HEK293 (cell line): ENCODE results near the gene ZNF831.

ENCODE experiments used
- CTCF ChIA-PET: fragments of 350-600 bp; formaldehyde crosslinking; extraction: SDS; loops from one replicate; lab custom pipeline; 2021; ENCODE audit warnings: antibody characterized with exemption; lab: Yijun Ruan, JAX
- POLR2A ChIA-PET: fragments of 300-600 bp; formaldehyde crosslinking; extraction: SDS; loops from one replicate; lab custom pipeline; 2020; ENCODE audit warnings: antibody characterized with exemption, inconsistent platforms; lab: Yijun Ruan, JAX
- H3K27ac ChIP-seq: fragments of 200-500 bp; sonication (Bioruptor generic); 2 replicates; pipeline ENCODE4 v1.5.1; 2014; ENCODE audit warnings: low read depth, low read length, control low read depth, inconsistent platforms; ENCODE audit errors: extremely low read depth
- H3K36me3 ChIP-seq, 2 experiments: fragments of 200-500 bp in 1 of 2; sonication (Bioruptor generic) in 1 of 2; 1 replicate in 1 of 2; 2 replicates in 1 of 2; pipeline ENCODE4 v1.5.1; 2014 to 2017; ENCODE audit warnings: inconsistent platforms in 2 of 2, low read length in 2 of 2; ENCODE audit not compliant: control insufficient read depth in 2 of 2, insufficient read depth in 1 of 2
- H3K4me1 ChIP-seq: fragments of 200-500 bp; sonication (Bioruptor generic); 2 replicates; pipeline ENCODE4 v1.5.1; 2014; ENCODE audit warnings: mild to moderate bottlenecking, low read length, inconsistent platforms; ENCODE audit not compliant: control insufficient read depth, insufficient read depth
- H3K4me3 ChIP-seq: 2 replicates; pipeline ENCODE4 v1.5.1; 2011; ENCODE audit warnings: low read depth, mild to moderate bottlenecking, control low read depth, low read length, moderate library complexity
- H3K9me3 ChIP-seq: fragments of 200-500 bp; sonication (Bioruptor generic); 2 replicates; pipeline ENCODE4 v1.5.1; 2014; ENCODE audit warnings: low read depth, low read length, inconsistent platforms; ENCODE audit not compliant: control insufficient read depth, insufficient read depth
- GLI4 ChIP-seq: fragments of 450-650 bp; formaldehyde crosslinking; IDR thresholded peaks from 2 replicates; pipeline ENCODE4 v1.5.1; 2016; ENCODE audit warnings: missing biosample characterization, missing genetic modification characterization
- GLIS2 ChIP-seq: fragments of 450-650 bp; formaldehyde crosslinking; IDR thresholded peaks from 2 replicates; pipeline ENCODE4 v1.5.1; 2016; ENCODE audit warnings: missing biosample characterization, missing genetic modification characterization
- HOXC10 ChIP-seq: sonication (generic); formaldehyde crosslinking; IDR thresholded peaks from 2 replicates; pipeline ENCODE4 v1.8.1; 2023; ENCODE audit warnings: mild to moderate bottlenecking, missing genetic modification reagents
- OVOL3 ChIP-seq: fragments of 450-650 bp; formaldehyde crosslinking; IDR thresholded peaks from 2 replicates; pipeline ENCODE4 v1.5.1; 2016; ENCODE audit warnings: missing biosample characterization, missing genetic modification characterization
- ZFP37 ChIP-seq: fragments of 450-650 bp; formaldehyde crosslinking; IDR thresholded peaks from 2 replicates; pipeline ENCODE4 v1.5.1; 2016; ENCODE audit warnings: missing biosample characterization, missing genetic modification characterization
- ZNF184 ChIP-seq: fragments of 450-650 bp; IDR thresholded peaks from 2 replicates; pipeline ENCODE4 v1.5.1; 2018; ENCODE audit warnings: missing biosample characterization, mild to moderate bottlenecking, missing genetic modification characterization
- ZNF433 ChIP-seq: fragments of 450-650 bp; formaldehyde crosslinking; IDR thresholded peaks from 2 replicates; pipeline ENCODE4 v1.5.1; 2016; ENCODE audit warnings: missing biosample characterization, missing genetic modification characterization, low read depth
- ZNF549 ChIP-seq: fragments of 450-650 bp; IDR thresholded peaks from 2 replicates; pipeline ENCODE4 v1.5.1; 2018; ENCODE audit warnings: missing biosample characterization, missing genetic modification characterization, mild to moderate bottlenecking, inconsistent platforms, moderate library complexity
- ZNF561 ChIP-seq: fragments of 450-650 bp; IDR thresholded peaks from 2 replicates; pipeline ENCODE4 v1.5.1; 2018; ENCODE audit warnings: missing biosample characterization, missing genetic modification characterization, borderline replicate concordance
- ZNF768 ChIP-seq: fragments of 450-650 bp; formaldehyde crosslinking; IDR thresholded peaks from 2 replicates; pipeline ENCODE4 v1.5.1; 2018; ENCODE audit warnings: missing biosample characterization, mild to moderate bottlenecking, missing genetic modification characterization
- ZXDB ChIP-seq: fragments of 450-650 bp; formaldehyde crosslinking; IDR thresholded peaks from 2 replicates; pipeline ENCODE4 v1.5.1; 2016; ENCODE audit warnings: missing biosample characterization, missing genetic modification characterization
- TF ChIP-seq, protein P1 (sequence below): fragments of 450-650 bp; formaldehyde crosslinking; IDR thresholded peaks from 2 replicates; pipeline ENCODE4 v1.5.1; 2016; ENCODE audit warnings: missing biosample characterization, missing genetic modification characterization, low read depth
- TF ChIP-seq, protein P2 (sequence below): fragments of 450-650 bp; formaldehyde crosslinking; conservative IDR thresholded peaks from 2 replicates; pipeline ENCODE4 v1.5.1; 2016; ENCODE audit warnings: low read depth, missing biosample characterization, missing genetic modification characterization
- TF ChIP-seq, protein P3 (sequence below): fragments of 450-650 bp; formaldehyde crosslinking; IDR thresholded peaks from 2 replicates; pipeline ENCODE4 v1.5.1; 2017; ENCODE audit warnings: missing biosample characterization, missing genetic modification characterization

Gene ZNF831

DNA sequence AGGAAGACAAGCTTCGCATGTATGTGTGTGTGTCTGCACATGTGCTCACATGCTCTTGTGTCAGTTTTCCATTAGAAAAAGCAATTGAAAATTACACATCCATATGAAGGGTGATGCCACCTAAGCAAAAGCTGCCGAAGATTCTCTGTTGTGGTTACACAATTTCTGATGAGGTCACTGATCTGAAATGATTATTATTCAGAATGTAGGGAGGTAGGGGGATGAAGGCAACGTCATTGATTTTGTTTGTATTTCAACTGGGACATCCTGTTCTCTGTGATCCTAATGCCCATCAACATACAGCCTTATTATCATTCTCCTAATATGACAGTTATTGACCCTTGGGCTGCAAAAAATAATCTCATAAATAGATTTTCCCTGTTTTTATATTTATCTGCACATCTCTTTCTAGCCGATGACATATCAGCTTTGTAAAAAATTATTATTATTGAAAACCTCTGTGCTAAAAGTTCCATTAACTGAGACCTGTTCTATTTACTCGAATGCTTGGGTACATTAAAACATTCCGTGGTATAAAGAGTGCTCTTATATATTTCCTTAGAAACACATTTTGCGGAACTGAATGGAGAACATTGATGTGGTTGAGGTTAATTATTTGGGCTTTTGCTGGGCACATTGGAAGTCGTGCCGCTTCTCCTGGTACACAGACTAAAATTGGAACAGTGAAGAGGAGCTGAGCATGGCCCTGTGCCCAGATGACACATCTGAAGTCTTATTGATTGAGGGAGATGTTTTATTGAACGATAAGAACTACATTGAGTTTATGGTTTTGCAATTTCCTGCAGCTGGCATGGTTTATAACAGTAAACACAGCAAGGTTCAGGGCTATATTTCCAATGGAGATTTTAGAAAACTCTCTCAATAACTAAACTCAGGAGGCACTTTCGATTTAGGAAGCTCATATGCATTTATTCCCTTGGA lies 51.3 kb downstream of the ZNF831 start:
- Histone ChIP-seq H3K9me3 (no peaks in the 10 kb centered on the region), H3K4me1 (no peaks in the 10 kb centered on the region), H3K4me3 (no peak overlapping the region), H3K36me3 (no peaks in the 10 kb centered on the region), H3K27ac (no peak overlapping the region)
- TF ChIP-seq, protein P1, sequence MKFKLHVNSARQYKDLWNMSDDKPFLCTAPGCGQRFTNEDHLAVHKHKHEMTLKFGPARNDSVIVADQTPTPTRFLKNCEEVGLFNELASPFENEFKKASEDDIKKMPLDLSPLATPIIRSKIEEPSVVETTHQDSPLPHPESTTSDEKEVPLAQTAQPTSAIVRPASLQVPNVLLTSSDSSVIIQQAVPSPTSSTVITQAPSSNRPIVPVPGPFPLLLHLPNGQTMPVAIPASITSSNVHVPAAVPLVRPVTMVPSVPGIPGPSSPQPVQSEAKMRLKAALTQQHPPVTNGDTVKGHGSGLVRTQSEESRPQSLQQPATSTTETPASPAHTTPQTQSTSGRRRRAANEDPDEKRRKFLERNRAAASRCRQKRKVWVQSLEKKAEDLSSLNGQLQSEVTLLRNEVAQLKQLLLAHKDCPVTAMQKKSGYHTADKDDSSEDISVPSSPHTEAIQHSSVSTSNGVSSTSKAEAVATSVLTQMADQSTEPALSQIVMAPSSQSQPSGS (tag by site-specific recombination): peak; percentile 60
- TF ChIP-seq OVOL3 (tag by site-specific recombination): no peak
- ChIA-PET CTCF (interaction anchor here (0.5 to 1.0 kb wide), 5 partner anchors 110 to 689 kb away, joined by 3 to 4 read pairs (median 3); no protein-coding TSS in a partner anchor), POLR2A (no interaction called here)

DNA sequence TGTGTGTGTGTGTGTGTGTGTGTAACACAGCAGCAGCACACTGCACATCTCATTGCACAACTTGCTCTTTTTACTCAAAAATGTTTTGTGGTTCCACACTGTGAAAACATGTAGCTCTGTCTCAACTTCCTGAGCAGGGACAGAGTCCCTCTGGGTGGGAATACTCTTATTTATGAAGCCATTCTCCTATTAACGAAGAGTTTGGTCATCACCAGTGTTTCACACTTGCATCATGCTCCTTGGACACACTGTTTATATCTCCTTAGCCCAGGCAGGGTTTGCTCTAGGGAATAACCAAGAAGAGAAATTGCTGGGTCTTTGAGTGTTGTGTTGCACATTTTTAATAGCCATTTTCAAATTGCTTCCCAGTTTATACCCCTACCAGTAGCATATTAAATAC lies 53.6 kb downstream of the ZNF831 start:
- Histone ChIP-seq H3K27ac (no peak overlapping the region), H3K9me3 (no peaks in the 10 kb centered on the region), H3K4me1 (no peaks in the 10 kb centered on the region), H3K4me3 (no peak overlapping the region), H3K36me3 (no peaks in the 10 kb centered on the region)
- no peak for TF ChIP-seq ZNF768 (tag by site-specific recombination)
- no peak for TF ChIP-seq GLI4
- no peak for TF ChIP-seq OVOL3 (tag by site-specific recombination)
- TF ChIP-seq ZNF549: no peak
- no peak for TF ChIP-seq ZNF561 (tag by site-specific recombination)
- TF ChIP-seq, protein P1 (tag by site-specific recombination): no peak
- no peak for TF ChIP-seq ZXDB (tag by site-specific recombination)
- no peak for TF ChIP-seq ZFP37
- TF ChIP-seq, protein P2, sequence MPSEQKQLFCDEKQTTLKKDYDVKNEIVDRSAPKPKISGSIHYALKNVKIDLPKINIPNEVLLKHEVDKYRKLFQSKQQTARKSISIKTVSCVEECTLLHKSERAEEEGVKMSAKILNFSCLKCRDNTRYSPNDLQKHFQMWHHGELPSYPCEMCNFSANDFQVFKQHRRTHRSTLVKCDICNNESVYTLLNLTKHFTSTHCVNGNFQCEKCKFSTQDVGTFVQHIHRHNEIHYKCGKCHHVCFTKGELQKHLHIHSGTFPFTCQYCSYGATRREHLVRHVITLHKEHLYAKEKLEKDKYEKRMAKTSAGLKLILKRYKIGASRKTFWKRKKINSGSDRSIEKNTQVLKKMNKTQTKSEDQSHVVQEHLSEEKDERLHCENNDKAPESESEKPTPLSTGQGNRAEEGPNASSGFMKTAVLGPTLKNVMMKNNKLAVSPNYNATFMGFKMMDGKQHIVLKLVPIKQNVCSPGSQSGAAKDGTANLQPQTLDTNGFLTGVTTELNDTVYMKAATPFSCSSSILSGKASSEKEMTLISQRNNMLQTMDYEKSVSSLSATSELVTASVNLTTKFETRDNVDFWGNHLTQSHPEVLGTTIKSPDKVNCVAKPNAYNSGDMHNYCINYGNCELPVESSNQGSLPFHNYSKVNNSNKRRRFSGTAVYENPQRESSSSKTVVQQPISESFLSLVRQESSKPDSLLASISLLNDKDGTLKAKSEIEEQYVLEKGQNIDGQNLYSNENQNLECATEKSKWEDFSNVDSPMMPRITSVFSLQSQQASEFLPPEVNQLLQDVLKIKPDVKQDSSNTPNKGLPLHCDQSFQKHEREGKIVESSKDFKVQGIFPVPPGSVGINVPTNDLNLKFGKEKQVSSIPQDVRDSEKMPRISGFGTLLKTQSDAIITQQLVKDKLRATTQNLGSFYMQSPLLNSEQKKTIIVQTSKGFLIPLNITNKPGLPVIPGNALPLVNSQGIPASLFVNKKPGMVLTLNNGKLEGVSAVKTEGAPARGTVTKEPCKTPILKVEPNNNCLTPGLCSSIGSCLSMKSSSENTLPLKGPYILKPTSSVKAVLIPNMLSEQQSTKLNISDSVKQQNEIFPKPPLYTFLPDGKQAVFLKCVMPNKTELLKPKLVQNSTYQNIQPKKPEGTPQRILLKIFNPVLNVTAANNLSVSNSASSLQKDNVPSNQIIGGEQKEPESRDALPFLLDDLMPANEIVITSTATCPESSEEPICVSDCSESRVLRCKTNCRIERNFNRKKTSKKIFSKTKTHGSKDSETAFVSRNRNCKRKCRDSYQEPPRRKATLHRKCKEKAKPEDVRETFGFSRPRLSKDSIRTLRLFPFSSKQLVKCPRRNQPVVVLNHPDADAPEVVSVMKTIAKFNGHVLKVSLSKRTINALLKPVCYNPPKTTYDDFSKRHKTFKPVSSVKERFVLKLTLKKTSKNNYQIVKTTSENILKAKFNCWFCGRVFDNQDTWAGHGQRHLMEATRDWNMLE (tag by site-specific recombination): no peak
- TF ChIP-seq GLIS2 (tag by site-specific recombination): no peak
- TF ChIP-seq HOXC10 (CRISPR knock-in tag): no peak
- TF ChIP-seq, protein P3, sequence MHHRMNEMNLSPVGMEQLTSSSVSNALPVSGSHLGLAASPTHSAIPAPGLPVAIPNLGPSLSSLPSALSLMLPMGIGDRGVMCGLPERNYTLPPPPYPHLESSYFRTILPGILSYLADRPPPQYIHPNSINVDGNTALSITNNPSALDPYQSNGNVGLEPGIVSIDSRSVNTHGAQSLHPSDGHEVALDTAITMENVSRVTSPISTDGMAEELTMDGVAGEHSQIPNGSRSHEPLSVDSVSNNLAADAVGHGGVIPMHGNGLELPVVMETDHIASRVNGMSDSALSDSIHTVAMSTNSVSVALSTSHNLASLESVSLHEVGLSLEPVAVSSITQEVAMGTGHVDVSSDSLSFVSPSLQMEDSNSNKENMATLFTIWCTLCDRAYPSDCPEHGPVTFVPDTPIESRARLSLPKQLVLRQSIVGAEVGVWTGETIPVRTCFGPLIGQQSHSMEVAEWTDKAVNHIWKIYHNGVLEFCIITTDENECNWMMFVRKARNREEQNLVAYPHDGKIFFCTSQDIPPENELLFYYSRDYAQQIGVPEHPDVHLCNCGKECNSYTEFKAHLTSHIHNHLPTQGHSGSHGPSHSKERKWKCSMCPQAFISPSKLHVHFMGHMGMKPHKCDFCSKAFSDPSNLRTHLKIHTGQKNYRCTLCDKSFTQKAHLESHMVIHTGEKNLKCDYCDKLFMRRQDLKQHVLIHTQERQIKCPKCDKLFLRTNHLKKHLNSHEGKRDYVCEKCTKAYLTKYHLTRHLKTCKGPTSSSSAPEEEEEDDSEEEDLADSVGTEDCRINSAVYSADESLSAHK (tag by site-specific recombination): no peak
- TF ChIP-seq ZNF184 (tag by site-specific recombination): no peak
- no peak for TF ChIP-seq ZNF433 (tag by site-specific recombination)
- CTCF ChIA-PET: interaction anchor here (0.5 kb wide), 1 partner anchor 981 kb away, joined by 3 read pairs; no protein-coding TSS in a partner anchor
- POLR2A ChIA-PET: no interaction called here
